ENCODE results near the gene SH3RF3. TPM values are rescaled to one million over a fixed set of nuclear protein-coding genes. Genes with fewer than 3 reads are reported as not detected.

SH3RF3 gene
- total and polyA plus RNA-seq, 10 of the 15 experiments (the other 5 are each of a cell fraction or from before 2014, with no cell fraction given) = 0.08 to 8.8 (median 2.3) TPM

DNA sequence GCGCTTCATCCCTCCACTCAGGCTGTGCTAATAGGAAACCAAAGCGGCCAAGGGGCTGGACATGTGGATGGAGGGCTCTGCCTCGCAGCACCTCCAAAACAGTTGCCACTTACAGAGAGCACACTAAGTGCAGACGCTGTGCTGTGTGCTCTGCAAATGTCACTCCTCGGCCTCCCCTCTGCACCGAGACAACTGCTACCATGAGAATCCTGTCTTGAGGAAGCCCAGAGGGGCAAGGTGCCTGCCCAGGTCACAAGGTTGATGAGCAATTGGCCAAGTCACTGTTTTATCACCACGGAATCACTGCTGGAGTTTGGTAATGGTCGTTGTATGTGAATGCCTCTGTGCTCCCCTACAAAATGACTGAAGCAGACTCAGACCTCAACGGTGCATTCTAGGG, 352.6 kb downstream of the SH3RF3 start (continued):
- TF ChIP-seq EED (IDR thresholded peaks at IDR 0.05; ENCODE audit: low read depth) = no peak

DNA sequence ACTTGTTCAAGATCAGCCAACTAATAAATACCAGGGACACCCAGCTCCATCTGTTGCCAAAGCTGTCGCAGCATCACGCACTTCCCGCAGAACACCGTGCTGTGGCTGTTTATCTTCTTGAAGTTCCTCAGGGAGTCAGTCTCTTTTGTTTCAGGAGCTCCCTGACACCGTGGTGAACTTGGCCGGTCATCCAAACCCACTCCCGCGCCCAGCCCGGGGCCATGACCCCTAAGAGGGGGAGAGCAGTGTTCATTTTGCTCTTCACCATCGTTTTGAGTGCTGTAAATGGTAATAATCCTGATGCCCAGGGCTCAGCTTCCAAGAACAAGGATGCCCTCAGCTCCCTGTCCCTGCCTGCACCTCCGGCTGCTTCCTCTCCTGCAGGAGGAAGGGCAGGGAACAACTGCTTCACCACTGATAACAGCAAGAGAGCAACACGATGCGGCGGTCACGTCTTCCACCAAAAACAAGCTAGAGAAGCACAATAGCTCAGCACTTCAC, 353.4 kb downstream of the SH3RF3 start:
- no peak for FAIRE-seq
- TF ChIP-seq CHD1 (IDR thresholded peaks at IDR 0.05; ENCODE audit: low read depth, low read length) (no peak), ZZZ3 (IDR thresholded peaks at IDR 0.05; ENCODE audit: control insufficient read depth, insufficient read length, low read depth) (no peak), HCFC1 (IDR thresholded peaks at IDR 0.05; ENCODE audit: low read length) (no peak), MEF2B (IDR thresholded peaks at IDR 0.05; ENCODE audit: partially characterized antibody, poor library complexity, severe bottlenecking) (no peak), PAX5 (IDR thresholded peaks at IDR 0.05; ENCODE audit: borderline replicate concordance, low read depth, low read length) (no peak), POLR2AphosphoS2 (IDR thresholded peaks at IDR 0.05; ENCODE audit: low read depth, low read length) (no peak), EP300 (IDR thresholded peaks at IDR 0.05; ENCODE audit: borderline replicate concordance in 1 of 2, control insufficient read depth in 1 of 2, low read depth in 2 of 2, low read length in 2 of 2) (no peak), BRCA1 (IDR thresholded peaks at IDR 0.05; ENCODE audit: low read depth, low read length) (no peak)
- TF ChIP-seq, protein P1, sequence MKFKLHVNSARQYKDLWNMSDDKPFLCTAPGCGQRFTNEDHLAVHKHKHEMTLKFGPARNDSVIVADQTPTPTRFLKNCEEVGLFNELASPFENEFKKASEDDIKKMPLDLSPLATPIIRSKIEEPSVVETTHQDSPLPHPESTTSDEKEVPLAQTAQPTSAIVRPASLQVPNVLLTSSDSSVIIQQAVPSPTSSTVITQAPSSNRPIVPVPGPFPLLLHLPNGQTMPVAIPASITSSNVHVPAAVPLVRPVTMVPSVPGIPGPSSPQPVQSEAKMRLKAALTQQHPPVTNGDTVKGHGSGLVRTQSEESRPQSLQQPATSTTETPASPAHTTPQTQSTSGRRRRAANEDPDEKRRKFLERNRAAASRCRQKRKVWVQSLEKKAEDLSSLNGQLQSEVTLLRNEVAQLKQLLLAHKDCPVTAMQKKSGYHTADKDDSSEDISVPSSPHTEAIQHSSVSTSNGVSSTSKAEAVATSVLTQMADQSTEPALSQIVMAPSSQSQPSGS (IDR thresholded peaks at IDR 0.05; ENCODE audit: low read length) = no peak
- no peak overlapping the region for H3K9ac ChIP-seq (ENCODE audit: control insufficient read depth, insufficient read depth, low read length)
- RAD21 ChIA-PET (ENCODE audit: unreplicated experiment) = no interaction called here
- no peak for DNase-seq (ENCODE audit: low read depth, low spot score)
- H3K4me2 ChIP-seq (ENCODE audit: control insufficient read depth, insufficient read depth) = no peak overlapping the region
- 0 out of 4 replicates have a peak, but pooled peaks cover 0 to 3% of the 10 kb centered on the region in 2 experiments for H3K27me3 ChIP-seq (replicated peaks in 1 of 2; ENCODE audit: control insufficient read depth in 2 of 2, insufficient read depth in 2 of 2, low read length in 1 of 2)
- no TSS peak for BruUV-seq (replicated peaks)
- in situ Hi-C loops (cut with MboI) = no loop called here
- POLR2A ChIA-PET = interaction anchor here (0.5 kb wide), 1 partner anchor 665 kb away, joined by 3 read pairs; no protein-coding TSS in a partner anchor
- intact Hi-C loops (cut with micrococcal nuclease; ENCODE audit: unreplicated experiment) = no loop called here
- SMC1A ChIA-PET (ENCODE audit: uncharacterized antibody, unreplicated experiment) = no interaction called here
- H3K27ac ChIP-seq (ENCODE audit: control insufficient read depth, insufficient read depth) = no peak overlapping the region
- CTCF ChIA-PET = no interaction called here
- H3K36me3 ChIP-seq (ENCODE audit: control insufficient read depth in 2 of 2, insufficient read depth in 2 of 2, low read length in 1 of 2) = no peaks in the 10 kb centered on the region
- H4K20me1 ChIP-seq (ENCODE audit: control insufficient read depth, insufficient read depth) = no peaks in the 10 kb centered on the region
- no peak overlapping the region for H2AFZ ChIP-seq (ENCODE audit: control insufficient read depth, low read depth, low read length)
- 36% methylated on average over 15 of the region's 15 CpGs for WGBS (ENCODE audit: insufficient coverage, insufficient replicate concordance, low lambda C conversion rate, missing lambda C conversion rate)
- H3K4me3 ChIP-seq = no peak overlapping the region
- H3K4me1 ChIP-seq (ENCODE audit: control insufficient read depth, insufficient read depth, low read length) = no peaks in the 10 kb centered on the region
- no peak for ATAC-seq
- no peaks in the 10 kb centered on the region for H3K9me3 ChIP-seq (replicated peaks; ENCODE audit: control insufficient read depth, insufficient read depth, low read length)
- H3K79me2 ChIP-seq (ENCODE audit: control insufficient read depth, insufficient read depth, low read length) = no peaks in the 10 kb centered on the region

All from GM12878 (cell line).